ENCODE measurements around the gene MICA. TPM values are rescaled to one million over a fixed set of nuclear protein-coding genes. Genes with fewer than 3 reads are reported as not detected.

Gene MICA
- total RNA-seq, 4 donors from 2014 or later = 17.4 to 33.2 (median 22.1) TPM

- 67% methylated on average over 2 of the region's 6 CpGs; no CpG with 5 or more reads in 1 of the 2 donors for WGBS, 2 donors (ENCODE audit: low coverage in 1 of 2)
- H3K27me3 ChIP-seq = peaks cover 51% of the 10 kb centered on the region
- no peak overlapping the region for H3K27ac ChIP-seq
- no peaks in the 10 kb centered on the region for H3K36me3 ChIP-seq
- H3K4me3 ChIP-seq = no peak overlapping the region
- ATAC-seq = no peak
- no peaks in the 10 kb centered on the region for H3K4me1 ChIP-seq
- no peaks in the 10 kb centered on the region for H3K9me3 ChIP-seq
- TF ChIP-seq POLR2AphosphoS5 (IDR thresholded peaks at IDR 0.05) (no peak), EP300 (IDR thresholded peaks at IDR 0.05) (no peak), CTCF (IDR thresholded peaks at IDR 0.05) (no peak), POLR2A (IDR thresholded peaks at IDR 0.05) (no peak)
Observed at GRCh38 chr6:31378721-31379103, 24.7 kb upstream of the MICA start.

- no peaks in the 10 kb centered on the region for H3K4me1 ChIP-seq
- WGBS, 2 donors (ENCODE audit: low coverage in 1 of 2) = 7 to 46% methylated on average over 3 to 7 of the region's 10 CpGs
- ATAC-seq = no peak
Observed at GRCh38 chr6:31379850-31380249, 23.5 kb upstream of the MICA start.

GRCh38 chr6:31381666-31382065 is 21.7 kb upstream of the MICA start:
- Histone ChIP-seq H3K27me3 (peaks cover 38% of the 10 kb centered on the region), H3K9me3 (no peaks in the 10 kb centered on the region), H3K4me3 (no peak overlapping the region), H3K36me3 (no peaks in the 10 kb centered on the region), H3K4me1 (no peaks in the 10 kb centered on the region), H3K27ac (no peak overlapping the region)
- no peak for ATAC-seq
- TF ChIP-seq POLR2A (IDR thresholded peaks at IDR 0.05) (no peak), EP300 (IDR thresholded peaks at IDR 0.05) (no peak), CTCF (IDR thresholded peaks at IDR 0.05) (no peak), POLR2AphosphoS5 (IDR thresholded peaks at IDR 0.05) (no peak)
- WGBS, 2 donors (ENCODE audit: low coverage in 1 of 2) = 60 to 79% methylated on average over 3 of the region's 4 CpGs

More at GRCh38 chr6:31379850-31380249, 23.5 kb upstream of the MICA start:
- Histone ChIP-seq H3K9me3 (no peaks in the 10 kb centered on the region), H3K27ac (no peak overlapping the region), H3K4me3 (no peak overlapping the region), H3K36me3 (no peaks in the 10 kb centered on the region), H3K27me3 (peaks cover 47% of the 10 kb centered on the region)
- TF ChIP-seq POLR2AphosphoS5 (IDR thresholded peaks at IDR 0.05) = no peak
- no peak for TF ChIP-seq CTCF (IDR thresholded peaks at IDR 0.05)
- TF ChIP-seq EP300 (IDR thresholded peaks at IDR 0.05) = no peak
- no peak for TF ChIP-seq POLR2A (IDR thresholded peaks at IDR 0.05)

GRCh38 chr6:31383149-31383548 is 20.2 kb upstream of the MICA start:
- 42 to 64% methylated on average over 3 to 5 of the region's 5 CpGs for WGBS, 2 donors (ENCODE audit: low coverage in 1 of 2)
- H3K9me3 ChIP-seq = no peaks in the 10 kb centered on the region
- peaks cover 23% of the 10 kb centered on the region for H3K27me3 ChIP-seq
- no peaks in the 10 kb centered on the region for H3K4me1 ChIP-seq
- no peak for ATAC-seq
- no peak overlapping the region for H3K27ac ChIP-seq
- TF ChIP-seq POLR2A (IDR thresholded peaks at IDR 0.05) = no peak
- TF ChIP-seq CTCF (IDR thresholded peaks at IDR 0.05) = no peak
- TF ChIP-seq EP300 (IDR thresholded peaks at IDR 0.05) = no peak
- TF ChIP-seq POLR2AphosphoS5 (IDR thresholded peaks at IDR 0.05) = no peak
- H3K4me3 ChIP-seq = no peak overlapping the region
- H3K36me3 ChIP-seq = no peaks in the 10 kb centered on the region

GRCh38 chr6:31385041-31385440 is 18.4 kb upstream of the MICA start:
- Histone ChIP-seq H3K9me3 (no peaks in the 10 kb centered on the region), H3K4me1 (no peaks in the 10 kb centered on the region), H3K4me3 (no peak overlapping the region), H3K36me3 (no peaks in the 10 kb centered on the region), H3K27me3 (peaks cover 4% of the 10 kb centered on the region), H3K27ac (no peak overlapping the region)
- WGBS, 2 donors (ENCODE audit: low coverage in 1 of 2) = 40 to 82% methylated on average over 1 to 2 of the region's 3 CpGs
- TF ChIP-seq EP300 (IDR thresholded peaks at IDR 0.05) = no peak
- no peak for TF ChIP-seq POLR2AphosphoS5 (IDR thresholded peaks at IDR 0.05)
- no peak for TF ChIP-seq POLR2A (IDR thresholded peaks at IDR 0.05)
- no peak for ATAC-seq

Measured in gastroesophageal sphincter (tissue), 4 donors.